HEK293T (cell line): ENCODE data around the gene ADSL.
A peak's percentile ranks its signal among the peaks of the same experiment; 100 is the strongest.

Source experiments
- CTCF ChIA-PET: fragments of 350-600 bp; formaldehyde crosslinking; extraction: SDS; loops from one replicate; lab custom pipeline; 2021; ENCODE audit warnings: antibody characterized with exemption, inconsistent platforms; lab: Yijun Ruan, JAX
- POLR2A ChIA-PET: fragments of 350-600 bp; formaldehyde crosslinking; extraction: SDS; loops from one replicate; lab custom pipeline; 2020; ENCODE audit warnings: antibody characterized with exemption, inconsistent platforms; lab: Yijun Ruan, JAX
- DNase-seq: peaks from one replicate; pipeline ENCODE4 v3.0.0; 2012; ENCODE audit warnings: mixed read lengths; ENCODE audit errors: extremely low spot score
- ARNT ChIP-seq: fragments of 450-650 bp; IDR thresholded peaks from 2 replicates; pipeline ENCODE4 v1.6.1; 2017; ENCODE audit warnings: mild to moderate bottlenecking
- BHLHE40 ChIP-seq: fragments of 450-650 bp; IDR thresholded peaks from 2 replicates; pipeline ENCODE4 v1.6.1; 2016; ENCODE audit warnings: mild to moderate bottlenecking, moderate library complexity, borderline replicate concordance
- CTBP1 ChIP-seq: fragments of 450-650 bp; IDR thresholded peaks from 2 replicates; pipeline ENCODE4 v1.6.1; 2016; ENCODE audit warnings: borderline replicate concordance
- ELF4 ChIP-seq: fragments of 450-650 bp; IDR thresholded peaks from 2 replicates; pipeline ENCODE4 v1.6.1; 2017; ENCODE audit warnings: antibody characterized with exemption
- FOXA1 ChIP-seq: fragments of 450-650 bp; IDR thresholded peaks from 2 replicates; pipeline ENCODE4 v1.6.1; 2016; ENCODE audit warnings: mild to moderate bottlenecking
- FOXK2 ChIP-seq: fragments of 450-650 bp; IDR thresholded peaks from 2 replicates; pipeline ENCODE4 v1.6.1; 2016; ENCODE audit warnings: mild to moderate bottlenecking
- FOXM1 ChIP-seq: fragments of 450-650 bp; IDR thresholded peaks from 2 replicates; pipeline ENCODE4 v1.6.1; 2017; ENCODE audit warnings: mild to moderate bottlenecking, borderline replicate concordance
- HDGF ChIP-seq: fragments of 450-650 bp; IDR thresholded peaks from 2 replicates; pipeline ENCODE4 v1.6.1; 2017; ENCODE audit warnings: antibody characterized with exemption, borderline replicate concordance
- L3MBTL2 ChIP-seq: fragments of 450-650 bp; conservative IDR thresholded peaks from 2 replicates; pipeline ENCODE4 v1.6.1; 2016; ENCODE audit warnings: mild to moderate bottlenecking
- LEF1 ChIP-seq: fragments of 450-650 bp; IDR thresholded peaks from 2 replicates; pipeline ENCODE4 v1.6.1; 2017; ENCODE audit warnings: mild to moderate bottlenecking, borderline replicate concordance
- NFRKB ChIP-seq: fragments of 450-650 bp; IDR thresholded peaks from 2 replicates; pipeline ENCODE4 v1.6.1; 2016; ENCODE audit warnings: mild to moderate bottlenecking, moderate library complexity
- SP1 ChIP-seq: fragments of 450-650 bp; IDR thresholded peaks from 2 replicates; pipeline ENCODE4 v1.6.1; 2017
- SUZ12 ChIP-seq: fragments of 450-650 bp; IDR thresholded peaks from 2 replicates; pipeline ENCODE4 v1.6.1; 2016; ENCODE audit warnings: mild to moderate bottlenecking
- TARDBP ChIP-seq: fragments of 450-650 bp; IDR thresholded peaks from 2 replicates; pipeline ENCODE4 v1.6.1; 2016
- ZNF384 ChIP-seq: fragments of 450-650 bp; IDR thresholded peaks from 2 replicates; pipeline ENCODE4 v1.6.1; 2016
- TF ChIP-seq, protein P1 (sequence below): fragments of 450-650 bp; IDR thresholded peaks from 2 replicates; pipeline ENCODE4 v1.6.1; 2016

ADSL gene

DNA sequence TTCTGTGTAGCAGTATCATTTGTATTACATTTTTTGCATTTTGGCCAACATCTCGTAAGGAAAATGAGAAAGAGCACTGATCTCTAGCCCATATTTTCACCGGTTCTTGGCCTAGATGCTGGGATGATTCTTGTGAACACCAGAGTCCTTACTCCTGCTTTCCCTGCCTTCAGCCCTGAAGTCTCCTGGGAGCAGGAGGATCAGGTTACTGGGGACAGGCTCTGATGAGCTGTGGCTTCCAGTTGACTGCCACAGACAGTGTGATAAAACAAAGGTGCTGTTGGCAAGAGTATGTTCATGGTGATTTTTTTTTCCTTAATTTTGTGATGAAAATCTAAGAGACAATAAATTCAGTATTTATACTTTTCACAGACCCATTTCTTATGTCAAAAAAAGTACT is 34.2 kb upstream of the ADSL start:
- peak; percentile 42 for DNase-seq
- ChIA-PET POLR2A (no interaction called here), CTCF (no interaction called here)
- TF ChIP-seq SUZ12: no peak
- no peak for TF ChIP-seq ELF4
- TF ChIP-seq FOXA1: no peak
- TF ChIP-seq, protein P1, sequence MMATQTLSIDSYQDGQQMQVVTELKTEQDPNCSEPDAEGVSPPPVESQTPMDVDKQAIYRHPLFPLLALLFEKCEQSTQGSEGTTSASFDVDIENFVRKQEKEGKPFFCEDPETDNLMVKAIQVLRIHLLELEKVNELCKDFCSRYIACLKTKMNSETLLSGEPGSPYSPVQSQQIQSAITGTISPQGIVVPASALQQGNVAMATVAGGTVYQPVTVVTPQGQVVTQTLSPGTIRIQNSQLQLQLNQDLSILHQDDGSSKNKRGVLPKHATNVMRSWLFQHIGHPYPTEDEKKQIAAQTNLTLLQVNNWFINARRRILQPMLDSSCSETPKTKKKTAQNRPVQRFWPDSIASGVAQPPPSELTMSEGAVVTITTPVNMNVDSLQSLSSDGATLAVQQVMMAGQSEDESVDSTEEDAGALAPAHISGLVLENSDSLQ: no peak
- TF ChIP-seq TARDBP: no peak
- no peak for TF ChIP-seq SP1
- TF ChIP-seq CTBP1: no peak
- TF ChIP-seq L3MBTL2: no peak
- TF ChIP-seq FOXK2: no peak
- no peak for TF ChIP-seq FOXM1
- no peak for TF ChIP-seq ARNT
- TF ChIP-seq HDGF: no peak
- TF ChIP-seq BHLHE40: no peak
- no peak for TF ChIP-seq NFRKB
- TF ChIP-seq ZNF384: no peak
- TF ChIP-seq LEF1: no peak

DNA sequence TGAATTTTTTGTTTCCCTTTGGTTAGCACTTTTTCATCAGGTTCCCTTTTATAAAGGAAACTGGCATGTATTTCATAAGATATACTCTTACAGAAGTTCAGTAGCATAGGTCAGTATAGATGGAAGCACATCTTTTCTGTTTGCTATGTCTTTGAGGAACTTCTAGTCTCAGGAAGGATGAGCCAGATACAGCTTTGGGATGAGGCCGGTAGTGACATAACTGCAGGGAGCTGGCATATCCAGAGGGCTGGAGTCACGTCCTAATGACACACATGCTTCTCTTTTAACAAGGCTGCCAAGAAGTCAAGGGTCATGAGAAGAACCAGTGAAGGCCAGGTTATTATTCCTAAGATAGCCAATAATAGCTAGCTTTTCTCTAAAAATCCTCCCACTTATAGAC is 33.3 kb upstream of the ADSL start:
- ChIA-PET CTCF (no interaction called here), POLR2A (interaction anchor here (0.6 kb wide), 1 partner anchor 24 kb away, joined by 3 read pairs; no protein-coding TSS in a partner anchor)
- TF ChIP-seq TARDBP (no peak), FOXM1 (no peak), BHLHE40 (no peak), HDGF (no peak), SUZ12 (no peak)
- TF ChIP-seq, protein P1: no peak
- DNase-seq: no peak

DNA sequence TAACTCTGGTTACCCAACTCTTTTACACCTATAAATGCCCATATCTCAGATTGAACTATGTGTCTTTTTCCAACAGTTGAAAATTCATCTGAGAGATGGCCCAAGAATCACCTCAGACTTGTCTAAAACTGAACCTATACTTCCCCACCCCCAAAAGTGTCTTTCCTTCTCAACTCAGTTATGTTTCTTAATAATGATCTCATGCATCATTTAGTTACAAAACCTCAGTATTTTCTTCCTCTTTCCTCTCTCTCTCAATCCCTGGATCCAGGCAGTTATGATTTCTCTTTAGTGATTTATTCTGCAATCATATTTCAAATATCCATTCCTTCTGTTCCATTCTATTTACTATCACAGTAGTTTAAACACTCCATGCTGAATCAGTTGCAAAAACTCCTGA is 32.3 kb upstream of the ADSL start:
- TF ChIP-seq SUZ12 (no peak), TARDBP (no peak), L3MBTL2 (no peak), BHLHE40 (no peak), FOXA1 (no peak), ELF4 (no peak), HDGF (no peak)
- TF ChIP-seq, protein P1: no peak
- CTCF ChIA-PET: no interaction called here
- POLR2A ChIA-PET: no interaction called here
- DNase-seq: no peak

DNA sequence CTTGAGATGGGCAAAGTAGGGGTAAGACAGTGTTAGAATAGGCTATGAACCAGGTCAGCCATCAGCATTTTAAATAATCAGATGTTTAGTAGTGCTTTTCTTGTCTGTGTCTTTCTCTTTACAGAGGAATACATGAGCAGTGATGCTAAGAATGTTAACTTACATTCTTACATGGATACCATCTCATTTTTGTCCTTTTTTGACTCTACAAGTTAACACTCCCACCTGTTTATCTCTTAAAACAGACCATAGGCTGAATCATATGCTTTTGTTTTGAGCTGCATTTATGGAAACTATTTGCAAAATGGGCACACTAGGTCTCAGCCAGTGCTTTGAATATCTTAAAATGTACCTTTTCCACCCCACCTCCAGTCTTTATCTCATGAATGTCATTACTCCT is 25.6 kb upstream of the ADSL start:
- TF ChIP-seq ELF4 (no peak), TARDBP (no peak), SUZ12 (no peak), L3MBTL2 (no peak), ZNF384 (no peak)
- TF ChIP-seq, protein P1: no peak
- ChIA-PET CTCF (no interaction called here), POLR2A (interaction anchor here (1.5 kb wide), 1 partner anchor 25 kb away, joined by 4 read pairs; the partner anchor contains the start of gene ADSL)
- no peak for DNase-seq

DNA sequence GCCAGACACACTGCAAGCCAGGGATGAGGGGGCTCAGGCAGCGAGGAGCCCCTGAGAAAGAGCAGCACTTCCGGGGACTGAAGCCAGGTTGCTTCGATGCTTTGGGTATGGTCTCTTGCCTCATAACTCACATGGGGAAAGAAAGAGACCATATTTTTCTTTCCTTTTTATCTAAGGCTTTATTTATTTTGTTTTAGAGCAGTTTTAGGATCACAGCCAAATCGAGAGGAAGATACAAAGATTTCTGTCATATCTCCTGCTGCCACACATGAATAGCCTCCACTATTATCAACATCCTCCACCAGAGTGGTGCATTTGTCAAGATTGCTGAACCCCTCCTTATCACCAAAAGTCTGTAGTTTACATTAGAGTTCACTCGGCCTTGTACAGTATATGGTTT is 24.3 kb upstream of the ADSL start:
- DNase-seq: no peak
- TF ChIP-seq FOXA1: no peak
- TF ChIP-seq, protein P1: no peak
- POLR2A ChIA-PET: interaction anchor here (1.5 kb wide), 1 partner anchor 24 kb away, joined by 4 read pairs; the partner anchor contains the start of gene ADSL
- CTCF ChIA-PET: no interaction called here

DNA sequence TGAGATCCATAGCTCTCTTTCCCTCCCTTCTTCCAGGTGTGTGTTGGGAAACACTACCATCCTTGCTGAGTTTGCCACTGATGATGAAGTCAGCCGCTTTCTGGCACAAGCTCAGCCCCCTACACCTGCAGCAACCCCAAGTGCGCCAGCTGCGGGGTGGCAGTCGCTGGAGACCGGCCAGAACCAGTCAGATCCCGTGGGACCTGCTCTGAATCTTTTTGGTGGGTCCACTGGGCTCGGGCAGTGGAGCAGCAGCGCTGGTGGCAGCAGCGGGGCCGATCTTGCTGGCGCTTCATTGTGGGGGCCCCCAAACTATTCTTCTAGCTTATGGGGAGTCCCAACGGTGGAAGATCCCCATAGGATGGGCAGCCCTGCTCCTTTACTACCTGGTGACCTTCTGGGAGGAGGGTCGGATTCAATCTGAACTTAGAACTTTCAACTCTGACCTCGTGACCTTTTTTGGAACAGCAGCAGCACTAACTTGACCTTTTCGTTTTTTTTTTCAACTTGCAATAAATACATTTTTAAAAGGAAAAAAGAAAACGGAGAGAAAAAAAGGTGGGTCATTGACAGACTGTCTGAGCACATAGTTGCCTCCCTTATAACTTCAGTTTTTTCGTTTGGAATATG is 23.4 kb upstream of the ADSL start:
- POLR2A ChIA-PET: no interaction called here
- DNase-seq: no peak
- TF ChIP-seq L3MBTL2 (no peak), BHLHE40 (no peak), ELF4 (no peak), HDGF (no peak), LEF1 (no peak), FOXA1 (no peak), ARNT (no peak), FOXM1 (no peak), NFRKB (no peak), SUZ12 (no peak), TARDBP (no peak), CTBP1 (no peak), SP1 (no peak), FOXK2 (no peak), ZNF384 (no peak)
- TF ChIP-seq, protein P1: no peak
- CTCF ChIA-PET: no interaction called here
